AG04449 (cell line): ENCODE results near the gene TFAP2E.

ENCODE experiments used
- CTCF ChIA-PET: fragments of 350-600 bp; formaldehyde crosslinking; extraction: SDS; loops from one replicate; lab custom pipeline; 2021; ENCODE audit warnings: antibody characterized with exemption; lab: Yijun Ruan, JAX
- POLR2A ChIA-PET: fragments of 400-600, 350-600 bp; formaldehyde crosslinking; extraction: SDS; loops from one replicate; lab custom pipeline; 2020; ENCODE audit warnings: antibody characterized with exemption, inconsistent platforms; lab: Yijun Ruan, JAX
- DNase-seq: peaks from one replicate; pipeline ENCODE4 v3.0.0-alpha.2; 2010; ENCODE audit warnings: low read depth, low spot score
- H3K4me3 ChIP-seq: 2 replicates; pipeline ENCODE4 v1.5.1; 2011; ENCODE audit warnings: low read depth, mild to moderate bottlenecking, control low read depth, low read length
- TF ChIP-seq, protein P1 (sequence below): IDR thresholded peaks from one replicate; pipeline ENCODE4 v1.5.1; 2011; ENCODE audit warnings: mild to moderate bottlenecking, moderate library complexity, low read length, control low read depth, inconsistent platforms; ENCODE audit not compliant: insufficient read depth; ENCODE audit errors: missing control alignments

Gene TFAP2E

DNA sequence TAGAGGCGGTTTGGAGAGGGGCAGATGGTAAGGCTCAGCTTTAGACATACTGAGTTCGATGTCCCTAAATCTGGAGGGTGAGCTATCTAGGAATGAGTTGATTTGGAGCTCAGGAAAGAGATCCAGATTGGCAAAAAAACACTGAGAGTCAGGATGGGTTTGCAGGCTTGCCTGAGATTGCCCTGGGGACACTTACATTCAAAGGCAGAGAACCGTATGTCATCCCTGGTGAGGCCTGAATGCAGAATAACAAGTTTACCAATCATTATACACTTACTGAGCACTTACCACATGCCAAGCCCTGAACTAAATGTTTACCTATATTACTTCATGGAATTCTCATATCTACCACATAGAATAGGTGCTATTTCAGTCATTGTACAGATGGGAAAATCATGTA lies 27.5 kb downstream of the TFAP2E start:
- POLR2A ChIA-PET, result no interaction called here
- CTCF ChIA-PET, result interaction anchor here (0.8 kb wide), 1 partner anchor 32 kb away, joined by 5 read pairs; no protein-coding TSS in a partner anchor
- DNase-seq, result no peak
- H3K4me3 ChIP-seq, result no peak overlapping the region
- TF ChIP-seq, protein P1, sequence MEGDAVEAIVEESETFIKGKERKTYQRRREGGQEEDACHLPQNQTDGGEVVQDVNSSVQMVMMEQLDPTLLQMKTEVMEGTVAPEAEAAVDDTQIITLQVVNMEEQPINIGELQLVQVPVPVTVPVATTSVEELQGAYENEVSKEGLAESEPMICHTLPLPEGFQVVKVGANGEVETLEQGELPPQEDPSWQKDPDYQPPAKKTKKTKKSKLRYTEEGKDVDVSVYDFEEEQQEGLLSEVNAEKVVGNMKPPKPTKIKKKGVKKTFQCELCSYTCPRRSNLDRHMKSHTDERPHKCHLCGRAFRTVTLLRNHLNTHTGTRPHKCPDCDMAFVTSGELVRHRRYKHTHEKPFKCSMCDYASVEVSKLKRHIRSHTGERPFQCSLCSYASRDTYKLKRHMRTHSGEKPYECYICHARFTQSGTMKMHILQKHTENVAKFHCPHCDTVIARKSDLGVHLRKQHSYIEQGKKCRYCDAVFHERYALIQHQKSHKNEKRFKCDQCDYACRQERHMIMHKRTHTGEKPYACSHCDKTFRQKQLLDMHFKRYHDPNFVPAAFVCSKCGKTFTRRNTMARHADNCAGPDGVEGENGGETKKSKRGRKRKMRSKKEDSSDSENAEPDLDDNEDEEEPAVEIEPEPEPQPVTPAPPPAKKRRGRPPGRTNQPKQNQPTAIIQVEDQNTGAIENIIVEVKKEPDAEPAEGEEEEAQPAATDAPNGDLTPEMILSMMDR, result no peak

DNA sequence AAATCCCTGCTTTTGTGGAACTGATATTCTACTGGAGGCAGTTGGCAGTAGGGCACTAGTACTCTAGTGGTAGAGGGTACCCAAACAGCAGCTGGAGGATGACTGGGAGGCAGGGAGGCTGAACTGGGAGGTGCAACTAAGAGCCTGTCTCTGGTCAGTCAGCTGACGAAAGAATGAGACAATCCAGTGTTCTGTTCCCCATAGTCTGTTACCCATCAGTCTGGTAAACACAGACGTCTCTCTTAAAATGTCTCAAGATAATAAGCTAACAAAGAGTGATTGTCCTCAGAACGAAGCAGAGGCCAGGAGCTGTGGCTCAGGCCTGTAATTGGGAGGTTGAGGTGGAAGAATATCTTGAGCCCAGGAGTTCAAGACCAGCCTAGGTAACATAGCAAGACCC lies 30.4 kb downstream of the TFAP2E start:
- no peak for DNase-seq
- no peak overlapping the region for H3K4me3 ChIP-seq
- ChIA-PET POLR2A (no interaction called here), CTCF (interaction anchor here (1.2 to 5.1 kb wide), 7 partner anchors 10 to 123 kb away, joined by 4 to 30 read pairs (median 4); no protein-coding TSS in a partner anchor)
- TF ChIP-seq, protein P1, result no peak

- POLR2A ChIA-PET, result no interaction called here
- TF ChIP-seq, protein P1, result no peak
- no peak for DNase-seq
- no peak overlapping the region for H3K4me3 ChIP-seq
- CTCF ChIA-PET, result interaction anchor here (1.2 to 5.1 kb wide), 7 partner anchors 10 to 123 kb away, joined by 4 to 30 read pairs (median 4); no protein-coding TSS in a partner anchor
Observed at GRCh38 chr1:35603941-35604340, 30.8 kb downstream of the TFAP2E start.

GRCh38 chr1:35605071-35605866 lies 32.2 kb downstream of the TFAP2E start:
- DNase-seq, result no peak
- CTCF ChIA-PET, result interaction anchor here (1.3 to 5.1 kb wide), 7 partner anchors 21 to 121 kb away, joined by 3 to 30 read pairs (median 7); no protein-coding TSS in a partner anchor
- TF ChIP-seq, protein P1, result no peak
- POLR2A ChIA-PET, result interaction anchor here (1.3 kb wide), 1 partner anchor 19 kb away, joined by 3 read pairs; no protein-coding TSS in a partner anchor
- no peak overlapping the region for H3K4me3 ChIP-seq

DNA sequence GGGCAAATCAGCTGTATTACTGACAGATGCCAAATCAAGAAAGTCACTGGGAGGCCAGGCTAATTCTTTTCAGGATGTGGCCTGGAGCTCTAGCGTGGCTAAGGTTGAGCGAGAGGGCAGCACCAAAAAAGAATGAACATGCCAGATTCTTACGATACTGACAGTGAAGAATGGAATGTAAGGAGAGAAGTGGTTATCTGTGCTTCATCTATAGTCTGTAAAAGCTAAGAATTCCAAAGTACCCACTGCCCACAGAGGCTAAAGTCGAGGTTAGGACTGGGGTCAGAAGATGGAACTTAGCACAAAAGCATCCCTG lies 32.7 kb downstream of the TFAP2E start:
- CTCF ChIA-PET, result interaction anchor here (1.3 to 5.1 kb wide), 5 partner anchors 21 to 121 kb away, joined by 3 to 30 read pairs (median 8); no protein-coding TSS in a partner anchor
- H3K4me3 ChIP-seq, result no peak overlapping the region
- POLR2A ChIA-PET, result interaction anchor here (1.3 kb wide), 1 partner anchor 18 kb away, joined by 3 read pairs; no protein-coding TSS in a partner anchor
- peak; percentile 7 for DNase-seq
- TF ChIP-seq, protein P1, result no peak

GRCh38 chr1:35611655-35612054 lies 38.5 kb downstream of the TFAP2E start:
- DNase-seq, result no peak
- H3K4me3 ChIP-seq, result no peak overlapping the region
- ChIA-PET CTCF (interaction anchor here (0.7 to 3.8 kb wide), 5 partner anchors 16 to 116 kb away, joined by 3 to 11 read pairs (median 4); no protein-coding TSS in a partner anchor), POLR2A (no interaction called here)
- TF ChIP-seq, protein P1, result no peak
